Type B pancreatic cell (in vitro differentiated cells): ENCODE results near the gene CKMT2. TPM values are rescaled to one million over a fixed set of nuclear protein-coding genes. Genes with fewer than 3 reads are reported as not detected.

ENCODE experiments used
- DNase-seq: peaks from one replicate; pipeline ENCODE4 v3.0.0; 2021; ENCODE audit warnings: mixed read lengths; ENCODE audit not compliant: unreplicated experiment; ENCODE audit errors: extremely low spot score
- H3K27ac Mint-ChIP-seq: 2 replicates; pipeline ENCODE4 v1.8.0; 2021; ENCODE audit warnings: mild to moderate bottlenecking, mixed read lengths
- H3K27me3 Mint-ChIP-seq: 2 replicates; pipeline ENCODE4 v1.8.0; 2021; ENCODE audit warnings: mixed read lengths
- H3K36me3 Mint-ChIP-seq: 2 replicates; pipeline ENCODE4 v1.8.0; 2021; ENCODE audit warnings: mixed read lengths
- H3K4me1 Mint-ChIP-seq: one replicate; pipeline ENCODE4 v1.8.0; 2021; ENCODE audit warnings: mixed read lengths; ENCODE audit not compliant: unreplicated experiment
- H3K4me3 Mint-ChIP-seq: 2 replicates; pipeline ENCODE4 v1.8.0; 2021; ENCODE audit warnings: mild to moderate bottlenecking, mixed read lengths
- H3K9me3 Mint-ChIP-seq: 2 replicates; pipeline ENCODE4 v1.8.0; 2021; ENCODE audit warnings: mixed read lengths
- CTCF ChIP-seq: fragments of 200-600 bp; sonication (generic); conservative IDR thresholded peaks from 2 replicates; pipeline ENCODE4 v1.5.0; 2021; ENCODE audit warnings: antibody characterized with exemption, mild to moderate bottlenecking
- total RNA-seq: library from RNA; stranded (reverse); gene quantifications from 2 replicates; pipeline ENCODE4 v1.2.1, GENCODE V29; 2021; ENCODE audit warnings: low replicate concordance

The CKMT2 gene
- total RNA-seq, 1 donor from 2014 or later: 10.4 TPM

DNA sequence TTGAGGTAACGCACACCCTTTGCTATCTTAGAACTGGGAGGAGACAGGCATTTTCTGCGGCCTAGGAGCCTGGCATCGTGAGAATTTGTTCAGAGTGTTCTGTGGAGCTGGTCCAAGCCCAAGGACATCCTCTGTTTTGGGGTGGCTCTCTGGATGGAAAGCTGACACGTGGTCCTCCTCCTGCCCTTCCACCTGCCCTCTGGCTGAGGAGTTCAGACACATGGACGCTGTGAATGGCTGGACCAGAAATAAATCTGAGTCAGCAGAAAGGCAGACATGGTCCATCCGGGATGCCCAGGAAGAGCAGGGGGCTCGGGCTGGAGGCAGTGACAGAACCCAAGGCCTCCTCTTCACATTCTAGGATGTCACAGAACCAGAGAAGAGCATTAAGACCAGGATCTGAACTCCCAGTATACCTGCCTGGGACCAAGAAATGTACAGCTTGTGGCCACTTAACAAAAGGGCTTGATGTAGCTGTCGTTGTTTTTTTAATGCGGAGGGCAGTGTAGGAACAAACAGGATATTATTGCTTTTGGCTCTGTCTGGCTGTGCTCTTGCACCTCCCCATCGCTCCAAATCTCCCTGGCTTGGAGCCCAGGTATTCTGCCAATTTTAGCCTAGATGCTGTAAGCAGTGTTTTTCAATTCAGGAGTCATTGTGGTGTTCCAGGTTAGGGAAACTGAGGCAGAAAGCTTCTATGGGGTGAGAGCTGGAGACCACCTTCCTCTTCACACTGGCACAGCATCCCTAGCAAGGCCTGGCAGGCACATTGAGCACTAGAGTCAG is 2.4 kb downstream of the CKMT2 start:
- H3K27ac Mint-ChIP-seq: no peak overlapping the region

GRCh38 chr5:81238460-81238859 is 5.3 kb downstream of the CKMT2 start:
- DNase-seq: no peak
- Mint-ChIP-seq H3K27ac (no peak overlapping the region), H3K4me3 (no peak overlapping the region), H3K4me1 (peaks cover 14% of the 10 kb centered on the region), H3K9me3 (peaks cover 4% of the 10 kb centered on the region), H3K36me3 (peaks cover 13% of the 10 kb centered on the region), H3K27me3 (no peaks in the 10 kb centered on the region)
- TF ChIP-seq CTCF: no peak

More for the DNA sequence above, 2.4 kb downstream of the CKMT2 start:
- H3K4me1 Mint-ChIP-seq: peaks cover 12% of the 10 kb centered on the region
- H3K27me3 Mint-ChIP-seq: no peaks in the 10 kb centered on the region
- H3K9me3 Mint-ChIP-seq: peaks cover 4% of the 10 kb centered on the region
- H3K36me3 Mint-ChIP-seq: peaks cover 13% of the 10 kb centered on the region
- H3K4me3 Mint-ChIP-seq: no peak overlapping the region
- no peak for DNase-seq
- no peak for TF ChIP-seq CTCF

DNA sequence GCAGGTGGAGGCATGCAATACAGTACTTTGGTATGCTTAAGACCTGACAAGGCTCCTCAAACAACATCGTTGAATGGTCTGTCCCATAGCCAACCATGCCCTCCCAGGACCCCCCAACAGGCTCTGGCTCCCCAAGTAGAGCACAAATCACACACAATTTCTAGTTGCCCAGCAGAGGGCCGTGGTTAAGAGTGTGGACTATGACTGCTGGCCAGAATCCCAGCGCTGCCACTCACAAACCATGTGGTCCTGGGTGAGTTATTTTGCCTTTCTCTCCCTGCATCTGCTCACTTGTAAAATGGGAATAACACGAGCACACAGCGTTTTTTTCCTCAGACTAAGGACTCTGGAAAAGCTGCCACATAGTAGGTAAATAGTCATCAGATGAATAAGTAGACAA is 6.5 kb downstream of the CKMT2 start:
- H3K27ac Mint-ChIP-seq: no peak overlapping the region
- no peak overlapping the region for H3K4me3 Mint-ChIP-seq

GRCh38 chr5:81241001-81241400 is 7.9 kb downstream of the CKMT2 start:
- no peak for TF ChIP-seq CTCF
- Mint-ChIP-seq H3K4me1 (peaks cover 5% of the 10 kb centered on the region), H3K27ac (no peak overlapping the region), H3K9me3 (peaks cover 4% of the 10 kb centered on the region), H3K4me3 (no peak overlapping the region), H3K27me3 (no peaks in the 10 kb centered on the region), H3K36me3 (peaks cover 13% of the 10 kb centered on the region)
- DNase-seq: no peak

More for the DNA sequence above, 6.5 kb downstream of the CKMT2 start:
- Mint-ChIP-seq H3K9me3 (peaks cover 4% of the 10 kb centered on the region), H3K27me3 (no peaks in the 10 kb centered on the region), H3K36me3 (peaks cover 13% of the 10 kb centered on the region), H3K4me1 (peaks cover 5% of the 10 kb centered on the region)
- no peak for TF ChIP-seq CTCF
- no peak for DNase-seq

- peaks cover 8% of the 10 kb centered on the region for H3K4me1 Mint-ChIP-seq
- no peak for DNase-seq
- no peaks in the 10 kb centered on the region for H3K9me3 Mint-ChIP-seq
- H3K27me3 Mint-ChIP-seq: no peaks in the 10 kb centered on the region
- no peak for TF ChIP-seq CTCF
- no peak overlapping the region for H3K27ac Mint-ChIP-seq
- H3K36me3 Mint-ChIP-seq: peaks cover 8% of the 10 kb centered on the region
- no peak overlapping the region for H3K4me3 Mint-ChIP-seq
Measured at GRCh38 chr5:81241961-81242648, 9.0 kb downstream of the CKMT2 start.
